ENCODE data around the gene MYCBP2. TPM values are rescaled to one million over a fixed set of nuclear protein-coding genes. Genes with fewer than 3 reads are reported as not detected.

Gene MYCBP2
- total RNA-seq, 2 experiments from 2014 or later, result 121 to 125 TPM

GRCh38 chr13:77176350-77176749 is 150.5 kb downstream of the MYCBP2 start:
- no TSS peak for BruUV-seq (replicated peaks)
- POLR2A ChIA-PET, result interaction anchor here (0.7 to 1.4 kb wide), 10 partner anchors 12 to 1742 kb away, joined by 3 to 5 read pairs (median 3); no protein-coding TSS in a partner anchor
- no peak for TF ChIP-seq EZH2phosphoT487 (IDR thresholded peaks at IDR 0.05; ENCODE audit: borderline replicate concordance, low read depth, low read length)
- TF ChIP-seq CTCF (conservative IDR thresholded peaks at IDR 0.05; ENCODE audit: low read length), result no peak
- intact Hi-C loops (cut with micrococcal nuclease; ENCODE audit: unreplicated experiment), result no loop called here
- no peaks in the 10 kb centered on the region for H3K4me1 ChIP-seq (ENCODE audit: insufficient read depth, low read length, poor library complexity, severe bottlenecking)
- no peak overlapping the region for H3K4me3 ChIP-seq (ENCODE audit: low read depth, low read length, poor library complexity, severe bottlenecking)
- H3K36me3 ChIP-seq (ENCODE audit: insufficient read depth, low read length), result peaks cover 92% of the 10 kb centered on the region
- no peak for DNase-seq (ENCODE audit: low spot score)
- no peaks in the 10 kb centered on the region for H3K9me2 ChIP-seq (ENCODE audit: insufficient read depth, low read length)
- no peaks in the 10 kb centered on the region for H4K20me1 ChIP-seq (ENCODE audit: insufficient read depth, low read length)
- no peak overlapping the region for H3K27ac ChIP-seq (ENCODE audit: low read depth, low read length, poor library complexity, severe bottlenecking)
- H3K4me2 ChIP-seq (ENCODE audit: low read length), result no peak overlapping the region
- CTCF ChIA-PET (ENCODE audit: unreplicated experiment), result no interaction called here
- H2AFZ ChIP-seq (ENCODE audit: low read length), result no peak overlapping the region
- H3K9me3 ChIP-seq (ENCODE audit: low read length), result no peaks in the 10 kb centered on the region
- no peaks in the 10 kb centered on the region for H3K79me2 ChIP-seq (ENCODE audit: insufficient read depth, low read depth, low read length)

- no peaks in the 10 kb centered on the region for H3K9me3 ChIP-seq (ENCODE audit: low read length)
- H3K79me2 ChIP-seq (ENCODE audit: insufficient read depth, low read depth, low read length), result no peaks in the 10 kb centered on the region
- intact Hi-C loops (cut with micrococcal nuclease; ENCODE audit: unreplicated experiment), result no loop called here
- ChIA-PET CTCF (ENCODE audit: unreplicated experiment) (no interaction called here), POLR2A (interaction anchor here (0.6 to 1.5 kb wide), 5 partner anchors 11 to 144 kb away, joined by 3 to 5 read pairs (median 4); no protein-coding TSS in a partner anchor)
- no peak overlapping the region for H3K4me3 ChIP-seq (ENCODE audit: low read depth, low read length, poor library complexity, severe bottlenecking)
- H3K9me2 ChIP-seq (ENCODE audit: insufficient read depth, low read length), result no peaks in the 10 kb centered on the region
- DNase-seq (ENCODE audit: low spot score), result no peak
- no peaks in the 10 kb centered on the region for H3K4me1 ChIP-seq (ENCODE audit: insufficient read depth, low read length, poor library complexity, severe bottlenecking)
- H2AFZ ChIP-seq (ENCODE audit: low read length), result no peak overlapping the region
- TF ChIP-seq CTCF (conservative IDR thresholded peaks at IDR 0.05; ENCODE audit: low read length) (no peak), EZH2phosphoT487 (IDR thresholded peaks at IDR 0.05; ENCODE audit: borderline replicate concordance, low read depth, low read length) (no peak)
- BruUV-seq (replicated peaks), result no TSS peak
- peaks cover 93% of the 10 kb centered on the region for H3K36me3 ChIP-seq (ENCODE audit: insufficient read depth, low read length)
- no peaks in the 10 kb centered on the region for H4K20me1 ChIP-seq (ENCODE audit: insufficient read depth, low read length)
- H3K4me2 ChIP-seq (ENCODE audit: low read length), result no peak overlapping the region
- no peak overlapping the region for H3K27ac ChIP-seq (ENCODE audit: low read depth, low read length, poor library complexity, severe bottlenecking)
Measured at GRCh38 chr13:77172650-77173049, 154.2 kb downstream of the MYCBP2 start.

- DNase-seq (ENCODE audit: low spot score), result no peak
- H3K36me3 ChIP-seq (ENCODE audit: insufficient read depth, low read length), result peaks cover 93% of the 10 kb centered on the region
- H2AFZ ChIP-seq (ENCODE audit: low read length), result no peak overlapping the region
- no peak overlapping the region for H3K4me2 ChIP-seq (ENCODE audit: low read length)
- ChIA-PET POLR2A (no interaction called here), CTCF (ENCODE audit: unreplicated experiment) (no interaction called here)
- H3K4me1 ChIP-seq (ENCODE audit: insufficient read depth, low read length, poor library complexity, severe bottlenecking), result no peaks in the 10 kb centered on the region
- no peaks in the 10 kb centered on the region for H4K20me1 ChIP-seq (ENCODE audit: insufficient read depth, low read length)
- TF ChIP-seq EZH2phosphoT487 (IDR thresholded peaks at IDR 0.05; ENCODE audit: borderline replicate concordance, low read depth, low read length) (no peak), CTCF (conservative IDR thresholded peaks at IDR 0.05; ENCODE audit: low read length) (no peak)
- no peak overlapping the region for H3K4me3 ChIP-seq (ENCODE audit: low read depth, low read length, poor library complexity, severe bottlenecking)
- no peaks in the 10 kb centered on the region for H3K9me3 ChIP-seq (ENCODE audit: low read length)
- no peak overlapping the region for H3K27ac ChIP-seq (ENCODE audit: low read depth, low read length, poor library complexity, severe bottlenecking)
- no peaks in the 10 kb centered on the region for H3K9me2 ChIP-seq (ENCODE audit: insufficient read depth, low read length)
- intact Hi-C loops (cut with micrococcal nuclease; ENCODE audit: unreplicated experiment), result no loop called here
- no peaks in the 10 kb centered on the region for H3K79me2 ChIP-seq (ENCODE audit: insufficient read depth, low read depth, low read length)
- BruUV-seq (replicated peaks), result no TSS peak
Measured at GRCh38 chr13:77171451-77171850, 155.4 kb downstream of the MYCBP2 start.

All from OCI-LY7 (cell line).